ENCODE results near the gene DGKZ. TPM values are rescaled to one million over a fixed set of nuclear protein-coding genes. Genes with fewer than 3 reads are reported as not detected.

Gene DGKZ
- total and polyA plus RNA-seq, 2 donors (not counting 3 experiments of a cell fraction or from before 2014, with no cell fraction given), result 88.8 to 127 TPM

GRCh38 chr11:46429717-46430116 is 82.5 kb downstream of the DGKZ start:
- Histone ChIP-seq H3K36me3 (ENCODE audit: control insufficient read depth in 2 of 2, extremely low read depth in 1 of 2, insufficient read depth in 2 of 2, low read length in 2 of 2) (peaks cover 7 to 12% of the 10 kb centered on the region in 2 experiments), H3K27ac (ENCODE audit: insufficient read depth, low read depth, low read length) (no peak overlapping the region), H2AFZ (ENCODE audit: low read depth, low read length) (no peak overlapping the region), H3K27me3 (ENCODE audit: control insufficient read depth in 2 of 2, insufficient read depth in 2 of 2, low read length in 2 of 2) (no peaks in the 10 kb centered on the region), H3K4me1 (ENCODE audit: control insufficient read depth, extremely low read depth, insufficient read depth, low read length) (no peaks in the 10 kb centered on the region), H3K4me2 (ENCODE audit: insufficient read depth, low read length) (no peak overlapping the region), H3K9me3 (replicated peaks; ENCODE audit: control insufficient read depth, insufficient read depth, low read length) (no peaks in the 10 kb centered on the region), H3K79me2 (ENCODE audit: control insufficient read depth, insufficient read depth, low read length) (no peaks in the 10 kb centered on the region), H3K9me1 (replicated peaks; ENCODE audit: control insufficient read depth, extremely low read depth, insufficient read depth, low read length) (no peaks in the 10 kb centered on the region), H3K4me3 (replicated peaks in 1 of 3; ENCODE audit: insufficient read depth in 1 of 3, low read depth in 1 of 3, low read length in 3 of 3) (no peak overlapping the region), H4K20me1 (replicated peaks; ENCODE audit: control insufficient read depth, extremely low read depth, insufficient read depth, low read length) (no peaks in the 10 kb centered on the region), H3K9ac (replicated peaks; ENCODE audit: extremely low read depth, insufficient read depth, low read length) (no peak overlapping the region)
- dilution Hi-C loops (cut with MboI; ENCODE audit: extremely low pct_ligation_motif_present, low sequenced_read_pairs), result no loop called here
- CTCF ChIA-PET, result interaction anchor here (1.3 kb wide), 2 partner anchors 37 to 100 kb away, joined by 3 to 4 read pairs; no protein-coding TSS in a partner anchor
- DNase-seq (ENCODE audit: low read depth, low spot score) (no peak), FAIRE-seq (no peak)
- POLR2A ChIA-PET, result no interaction called here
- BruUV-seq (replicated peaks), result no TSS peak
- TF ChIP-seq JUN (IDR thresholded peaks at IDR 0.05; ENCODE audit: borderline replicate concordance, insufficient read depth, insufficient read length, low read depth) (no peak), MYC (IDR thresholded peaks at IDR 0.05; ENCODE audit: low read depth, low read length) (no peak), MAX (IDR thresholded peaks at IDR 0.05; ENCODE audit: insufficient read depth, insufficient read length) (no peak), FOS (IDR thresholded peaks at IDR 0.05; ENCODE audit: borderline replicate concordance, insufficient read depth, low read length) (no peak), EZH2 (IDR thresholded peaks at IDR 0.05; ENCODE audit: borderline replicate concordance, low read depth, low read length, severe bottlenecking) (no peak), POLR2AphosphoS5 (IDR thresholded peaks at IDR 0.05; ENCODE audit: insufficient read depth, low read depth, low read length) (no peak), CTCF (IDR thresholded peaks at IDR 0.05; ENCODE audit: extremely low read depth in 1 of 2, insufficient read depth in 1 of 2, low read depth in 1 of 2, low read length in 2 of 2) (no peak), POLR2A (IDR thresholded peaks at IDR 0.05; ENCODE audit: low read depth, low read length) (no peak), GATA2 (IDR thresholded peaks at IDR 0.05; ENCODE audit: insufficient read depth, insufficient read length, low read depth, low read length) (no peak)
- intact Hi-C loops (cut with micrococcal nuclease), result no loop called here

Small RNAs within 50 kb of the gene (microRNA-seq; reads per million reads assigned to microRNA genes)
- gene MIR4688 (ENCODE audit: borderline number of aligned reads, borderline replicate concordance), result not detected

Small RNAs within 50 kb of the gene (small RNA-seq; reads per million reads assigned to genes)
- not detected for gene MIR4688 (ENCODE audit: insufficient read depth, insufficient read length, low read depth, low replicate concordance)

Other genes with a start within 250 kb of the DGKZ start
- gene PHF21A, start 226.0 kb upstream of the DGKZ start, total RNA-seq, result 26.9 and 30.5 TPM in 2 replicates
- 11.9 and 14.1 TPM in 2 replicates for gene PHF21A, start 226.0 kb upstream of the DGKZ start, polyA plus RNA-seq
- 0.78 and 0.84 TPM in 2 replicates for gene CREB3L1, start 69.8 kb upstream of the DGKZ start, total RNA-seq
- gene CREB3L1, start 69.8 kb upstream of the DGKZ start, polyA plus RNA-seq, result 0.22 and 0.23 TPM in 2 replicates
- gene MDK, start 34.2 kb downstream of the DGKZ start, total RNA-seq, result 331 and 336 TPM in 2 replicates
- 893 and 985 TPM in 2 replicates for gene MDK, start 34.2 kb downstream of the DGKZ start, polyA plus RNA-seq
- 0.22 TPM in 1 of 2 replicates, not detected in the other for gene CHRM4, start 44.3 kb downstream of the DGKZ start, total RNA-seq
- 0.04 and 0.13 TPM in 2 replicates for gene CHRM4, start 44.3 kb downstream of the DGKZ start, polyA plus RNA-seq
- gene AMBRA1, start 246.6 kb downstream of the DGKZ start, total RNA-seq, result 26.5 and 32.4 TPM in 2 replicates
- gene AMBRA1, start 246.6 kb downstream of the DGKZ start, polyA plus RNA-seq, result 14.4 and 18.4 TPM in 2 replicates